A549 treated with AZD9567 at 1 μM for 4 hours (cell line): ENCODE data around the gene PNLIPRP2. TPM values are rescaled to one million over a fixed set of nuclear protein-coding genes. Genes with fewer than 3 reads are reported as not detected.

Experiments
- total RNA-seq: library from RNA; stranded (reverse); fragments of 200-300 nt; extraction: Qiagen RNA extraction; gene quantifications from 5 replicates; pipeline ENCODE4 v1.2.3, GENCODE V29; 2022; ENCODE audit not compliant: insufficient read depth

The PNLIPRP2 gene
- not detected in 5 replicates for total RNA-seq

GRCh38 chr10:116620423-116621400 is at the start of gene PNLIPRP2:
TSS of gene PNLIPRP2 (plus strand) at chr10:116620953.

GRCh38 chr10:116590590-116591444 is 29.9 kb upstream of the PNLIPRP2 start, which contains the start of gene PNLIPRP1:
TSS of gene PNLIPRP1 (plus strand) at chr10:116590959. CDS start at chr10:116591130, 171 bp downstream.

Other genes with a start within 250 kb of the PNLIPRP2 start
- gene PNLIPRP3, start 193.1 kb upstream of the PNLIPRP2 start, total RNA-seq = 0.05 TPM in 1 of 5 replicates, not detected in the others
- gene PNLIP, start 75.0 kb upstream of the PNLIPRP2 start, total RNA-seq = not detected in 5 replicates
- not detected in 5 replicates for gene PNLIPRP1, start 30.0 kb upstream of the PNLIPRP2 start, total RNA-seq
- 9.2 to 11.4 TPM (median 9.9 TPM) in 5 replicates for gene HSPA12A, start 121.6 kb downstream of the PNLIPRP2 start, total RNA-seq
- 0.17 to 0.63 TPM (median 0.38 TPM) in 4 of 5 replicates, not detected in the other for gene ENO4, start 228.5 kb downstream of the PNLIPRP2 start, total RNA-seq